ENCODE measurements around the gene ATXN2.
"Not testable (repeated sequence)": the region's sequence is repeated elsewhere in the genome, so short reads cannot be mapped to it uniquely, and the experiment has no call there.

The ATXN2 gene

DNA sequence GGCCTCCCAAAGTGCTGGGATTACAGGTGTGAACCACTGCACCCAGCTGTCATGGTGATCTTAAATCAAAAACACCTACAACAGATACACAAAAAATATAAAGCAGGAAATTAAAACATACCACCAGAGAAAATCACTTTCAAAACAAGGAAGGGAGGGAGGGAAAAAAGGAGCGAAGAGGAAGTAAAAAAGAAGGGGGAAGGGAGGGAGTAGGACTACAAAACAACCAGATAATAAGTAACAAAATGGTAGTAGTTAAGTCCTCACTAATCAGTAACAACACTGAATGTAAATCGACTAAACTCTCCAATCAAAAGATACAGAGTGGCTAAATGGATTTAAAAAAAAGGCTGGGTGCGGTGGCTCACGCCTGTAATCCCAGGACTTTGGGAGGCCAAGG is 104.4 kb downstream of the ATXN2 start:
- ATAC-seq: no peak
- TF ChIP-seq ZNF8 (CRISPR knock-in tag; IDR thresholded peaks at IDR 0.05): no peak
- TF ChIP-seq OSR1 (CRISPR knock-in tag; IDR thresholded peaks at IDR 0.05): no peak
- no peak for TF ChIP-seq ZC3H10 (CRISPR knock-in tag; IDR thresholded peaks at IDR 0.05)
- TF ChIP-seq, protein P1, sequence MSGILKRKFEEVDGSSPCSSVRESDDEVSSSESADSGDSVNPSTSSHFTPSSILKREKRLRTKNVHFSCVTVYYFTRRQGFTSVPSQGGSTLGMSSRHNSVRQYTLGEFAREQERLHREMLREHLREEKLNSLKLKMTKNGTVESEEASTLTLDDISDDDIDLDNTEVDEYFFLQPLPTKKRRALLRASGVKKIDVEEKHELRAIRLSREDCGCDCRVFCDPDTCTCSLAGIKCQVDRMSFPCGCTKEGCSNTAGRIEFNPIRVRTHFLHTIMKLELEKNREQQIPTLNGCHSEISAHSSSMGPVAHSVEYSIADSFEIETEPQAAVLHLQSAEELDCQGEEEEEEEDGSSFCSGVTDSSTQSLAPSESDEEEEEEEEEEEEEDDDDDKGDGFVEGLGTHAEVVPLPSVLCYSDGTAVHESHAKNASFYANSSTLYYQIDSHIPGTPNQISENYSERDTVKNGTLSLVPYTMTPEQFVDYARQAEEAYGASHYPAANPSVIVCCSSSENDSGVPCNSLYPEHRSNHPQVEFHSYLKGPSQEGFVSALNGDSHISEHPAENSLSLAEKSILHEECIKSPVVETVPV (CRISPR knock-in tag; IDR thresholded peaks at IDR 0.05): no peak
- no peak for TF ChIP-seq RARB (CRISPR knock-in tag; IDR thresholded peaks at IDR 0.05)
- TF ChIP-seq TOX (CRISPR knock-in tag; IDR thresholded peaks at IDR 0.05; ENCODE audit: borderline replicate concordance): no peak
- TF ChIP-seq, protein P2, sequence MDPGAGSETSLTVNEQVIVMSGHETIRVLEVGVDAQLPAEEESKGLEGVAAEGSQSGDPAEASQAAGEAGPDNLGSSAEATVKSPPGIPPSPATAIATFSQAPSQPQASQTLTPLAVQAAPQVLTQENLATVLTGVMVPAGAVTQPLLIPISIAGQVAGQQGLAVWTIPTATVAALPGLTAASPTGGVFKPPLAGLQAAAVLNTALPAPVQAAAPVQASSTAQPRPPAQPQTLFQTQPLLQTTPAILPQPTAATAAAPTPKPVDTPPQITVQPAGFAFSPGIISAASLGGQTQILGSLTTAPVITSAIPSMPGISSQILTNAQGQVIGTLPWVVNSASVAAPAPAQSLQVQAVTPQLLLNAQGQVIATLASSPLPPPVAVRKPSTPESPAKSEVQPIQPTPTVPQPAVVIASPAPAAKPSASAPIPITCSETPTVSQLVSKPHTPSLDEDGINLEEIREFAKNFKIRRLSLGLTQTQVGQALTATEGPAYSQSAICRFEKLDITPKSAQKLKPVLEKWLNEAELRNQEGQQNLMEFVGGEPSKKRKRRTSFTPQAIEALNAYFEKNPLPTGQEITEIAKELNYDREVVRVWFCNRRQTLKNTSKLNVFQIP (CRISPR knock-in tag; IDR thresholded peaks at IDR 0.05; ENCODE audit: borderline replicate concordance, low read depth): no peak
- TF ChIP-seq PPARA (CRISPR knock-in tag; IDR thresholded peaks at IDR 0.05; ENCODE audit: borderline replicate concordance): no peak
- no peak for TF ChIP-seq ESRRG (CRISPR knock-in tag; IDR thresholded peaks at IDR 0.05)
- no peak for TF ChIP-seq TCF4 (CRISPR knock-in tag; IDR thresholded peaks at IDR 0.05; ENCODE audit: borderline replicate concordance)
- no peak for TF ChIP-seq ZNF70 (CRISPR knock-in tag; IDR thresholded peaks at IDR 0.05)
- TF ChIP-seq GLIS3 (CRISPR knock-in tag; IDR thresholded peaks at IDR 0.05): no peak
- TF ChIP-seq, protein P3, sequence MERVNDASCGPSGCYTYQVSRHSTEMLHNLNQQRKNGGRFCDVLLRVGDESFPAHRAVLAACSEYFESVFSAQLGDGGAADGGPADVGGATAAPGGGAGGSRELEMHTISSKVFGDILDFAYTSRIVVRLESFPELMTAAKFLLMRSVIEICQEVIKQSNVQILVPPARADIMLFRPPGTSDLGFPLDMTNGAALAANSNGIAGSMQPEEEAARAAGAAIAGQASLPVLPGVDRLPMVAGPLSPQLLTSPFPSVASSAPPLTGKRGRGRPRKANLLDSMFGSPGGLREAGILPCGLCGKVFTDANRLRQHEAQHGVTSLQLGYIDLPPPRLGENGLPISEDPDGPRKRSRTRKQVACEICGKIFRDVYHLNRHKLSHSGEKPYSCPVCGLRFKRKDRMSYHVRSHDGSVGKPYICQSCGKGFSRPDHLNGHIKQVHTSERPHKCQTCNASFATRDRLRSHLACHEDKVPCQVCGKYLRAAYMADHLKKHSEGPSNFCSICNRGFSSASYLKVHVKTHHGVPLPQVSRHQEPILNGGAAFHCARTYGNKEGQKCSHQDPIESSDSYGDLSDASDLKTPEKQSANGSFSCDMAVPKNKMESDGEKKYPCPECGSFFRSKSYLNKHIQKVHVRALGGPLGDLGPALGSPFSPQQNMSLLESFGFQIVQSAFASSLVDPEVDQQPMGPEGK (CRISPR knock-in tag; IDR thresholded peaks at IDR 0.05; ENCODE audit: borderline replicate concordance): no peak
- no peak for TF ChIP-seq BACH2 (CRISPR knock-in tag; IDR thresholded peaks at IDR 0.05; ENCODE audit: borderline replicate concordance)
- TF ChIP-seq CSDC2 (CRISPR knock-in tag; IDR thresholded peaks at IDR 0.05): no peak

DNA sequence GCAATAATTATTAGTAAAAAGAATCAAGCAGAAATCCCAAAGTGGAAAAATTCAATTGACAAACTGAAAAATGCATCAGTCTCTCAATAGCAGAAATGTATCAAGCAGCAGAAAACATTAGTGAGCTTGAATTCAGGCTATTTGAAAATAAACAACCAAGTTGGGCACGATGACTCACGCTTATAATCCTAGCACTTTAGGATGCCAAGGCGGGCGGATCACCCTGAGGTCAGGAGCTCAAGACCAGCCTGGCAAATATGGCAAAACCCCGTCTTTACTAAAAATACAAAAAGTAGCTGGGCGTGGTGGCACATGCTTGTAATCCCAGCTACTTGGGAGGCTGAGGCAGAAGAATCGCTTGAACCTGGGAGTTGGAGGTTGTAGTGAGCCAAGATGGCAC is 106.1 kb downstream of the ATXN2 start:
- ATAC-seq: not testable (repeated sequence)

DNA sequence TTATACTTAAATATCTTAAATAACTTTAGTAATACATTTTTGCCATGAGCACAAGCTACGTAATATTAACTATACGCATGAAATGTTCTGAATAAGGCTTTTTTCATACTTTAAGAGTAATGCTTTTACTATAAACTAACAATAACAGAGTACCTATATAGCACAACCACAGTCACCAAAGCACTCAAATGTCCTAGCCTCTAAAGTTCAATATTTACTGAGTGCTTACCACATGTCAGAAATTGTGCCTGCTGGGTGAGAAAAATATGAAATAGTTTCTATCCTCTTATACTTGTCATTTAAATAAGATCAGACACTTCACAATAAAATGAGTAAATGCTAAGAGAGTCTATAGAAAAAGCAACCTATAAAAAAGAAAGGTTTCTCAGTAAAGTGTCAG is 110.3 kb downstream of the ATXN2 start:
- no peak for ATAC-seq
- TF ChIP-seq ZFP3 (CRISPR knock-in tag; IDR thresholded peaks at IDR 0.05): no peak

DNA sequence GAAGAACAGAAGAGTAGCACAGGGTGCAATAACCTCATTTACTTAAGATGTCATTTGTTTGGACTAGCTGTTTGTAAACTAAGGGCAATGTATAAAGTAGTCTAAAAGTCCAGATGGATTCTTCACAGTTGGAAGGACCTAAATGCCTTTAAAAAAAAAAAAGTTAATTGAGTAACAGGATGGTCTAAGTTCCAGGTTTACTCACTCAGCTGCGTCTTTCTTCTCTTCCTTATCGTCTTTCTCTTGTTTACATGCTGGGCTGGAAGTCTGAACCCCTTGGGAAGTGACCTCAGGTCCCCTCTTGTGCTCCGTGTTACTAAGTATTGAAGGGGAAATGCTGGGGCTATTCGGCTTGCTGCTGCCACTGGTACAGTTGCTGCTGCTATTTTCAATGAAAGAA is 110.8 kb downstream of the ATXN2 start:
- no peak for ATAC-seq
- no peak for TF ChIP-seq TCF4 (CRISPR knock-in tag; IDR thresholded peaks at IDR 0.05; ENCODE audit: borderline replicate concordance)
- TF ChIP-seq ESRRG (CRISPR knock-in tag; IDR thresholded peaks at IDR 0.05): no peak
- TF ChIP-seq ARNTL (CRISPR knock-in tag; IDR thresholded peaks at IDR 0.05; ENCODE audit: borderline replicate concordance, low read depth): no peak
- no peak for TF ChIP-seq TOX (CRISPR knock-in tag; IDR thresholded peaks at IDR 0.05; ENCODE audit: borderline replicate concordance)
- TF ChIP-seq, protein P2 (CRISPR knock-in tag; IDR thresholded peaks at IDR 0.05; ENCODE audit: borderline replicate concordance, low read depth): no peak
- no peak for TF ChIP-seq RARB (CRISPR knock-in tag; IDR thresholded peaks at IDR 0.05)
- TF ChIP-seq ZC3H10 (CRISPR knock-in tag; IDR thresholded peaks at IDR 0.05): no peak
- TF ChIP-seq PPARA (CRISPR knock-in tag; IDR thresholded peaks at IDR 0.05; ENCODE audit: borderline replicate concordance): no peak
- no peak for TF ChIP-seq ZFP3 (CRISPR knock-in tag; IDR thresholded peaks at IDR 0.05)
- no peak for TF ChIP-seq ZFP30 (CRISPR knock-in tag; IDR thresholded peaks at IDR 0.05)
- TF ChIP-seq, protein P1 (CRISPR knock-in tag; IDR thresholded peaks at IDR 0.05): no peak
- TF ChIP-seq, protein P4, sequence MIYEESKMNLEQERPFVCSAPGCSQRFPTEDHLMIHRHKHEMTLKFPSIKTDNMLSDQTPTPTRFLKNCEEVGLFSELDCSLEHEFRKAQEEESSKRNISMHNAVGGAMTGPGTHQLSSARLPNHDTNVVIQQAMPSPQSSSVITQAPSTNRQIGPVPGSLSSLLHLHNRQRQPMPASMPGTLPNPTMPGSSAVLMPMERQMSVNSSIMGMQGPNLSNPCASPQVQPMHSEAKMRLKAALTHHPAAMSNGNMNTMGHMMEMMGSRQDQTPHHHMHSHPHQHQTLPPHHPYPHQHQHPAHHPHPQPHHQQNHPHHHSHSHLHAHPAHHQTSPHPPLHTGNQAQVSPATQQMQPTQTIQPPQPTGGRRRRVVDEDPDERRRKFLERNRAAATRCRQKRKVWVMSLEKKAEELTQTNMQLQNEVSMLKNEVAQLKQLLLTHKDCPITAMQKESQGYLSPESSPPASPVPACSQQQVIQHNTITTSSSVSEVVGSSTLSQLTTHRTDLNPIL (CRISPR knock-in tag; IDR thresholded peaks at IDR 0.05; ENCODE audit: low read depth): no peak
- TF ChIP-seq BACH2 (CRISPR knock-in tag; IDR thresholded peaks at IDR 0.05; ENCODE audit: borderline replicate concordance): no peak
- no peak for TF ChIP-seq OSR1 (CRISPR knock-in tag; IDR thresholded peaks at IDR 0.05)
- TF ChIP-seq ZNF565 (CRISPR knock-in tag; conservative IDR thresholded peaks at IDR 0.05; ENCODE audit: low read depth): no peak
- TF ChIP-seq GLIS3 (CRISPR knock-in tag; IDR thresholded peaks at IDR 0.05): no peak
- no peak for TF ChIP-seq ISL1 (CRISPR knock-in tag; IDR thresholded peaks at IDR 0.05)
- TF ChIP-seq, protein P3 (CRISPR knock-in tag; IDR thresholded peaks at IDR 0.05; ENCODE audit: borderline replicate concordance): no peak
- TF ChIP-seq ZNF70 (CRISPR knock-in tag; IDR thresholded peaks at IDR 0.05): no peak
